Ecto neural progenitor cell (in vitro differentiated cells): Measurements from ENCODE around the gene CNOT6L.
"Not testable (repeated sequence)": the region's sequence is repeated elsewhere in the genome, so short reads cannot be mapped to it uniquely, and the experiment has no call there.

Experiments
- DNase-seq: peaks from one replicate; pipeline ENCODE4 v3.0.0-alpha.2; 2018; ENCODE audit warnings: low spot score

The CNOT6L gene

GRCh38 chr4:77782102-77782835 lies 36.9 kb downstream of the CNOT6L start:
- no peak for DNase-seq

- not testable (repeated sequence) for DNase-seq
Observed at GRCh38 chr4:77780762-77781161, 38.4 kb downstream of the CNOT6L start.

GRCh38 chr4:77777135-77777807 lies 41.9 kb downstream of the CNOT6L start:
- DNase-seq, result no peak

GRCh38 chr4:77776182-77777134 lies 42.7 kb downstream of the CNOT6L start:
- no peak for DNase-seq

- no peak for DNase-seq
Observed at GRCh38 chr4:77773101-77773500, 46.1 kb downstream of the CNOT6L start.

- no peak for DNase-seq
Observed at GRCh38 chr4:77771566-77771965, 47.6 kb downstream of the CNOT6L start.

GRCh38 chr4:77765720-77766119 lies 53.4 kb downstream of the CNOT6L start:
- no peak for DNase-seq

GRCh38 chr4:77762531-77762930 lies 56.6 kb downstream of the CNOT6L start:
- DNase-seq, result no peak

GRCh38 chr4:77761595-77761994 lies 57.6 kb downstream of the CNOT6L start:
- DNase-seq, result no peak

GRCh38 chr4:77758804-77759203 lies 60.4 kb downstream of the CNOT6L start:
- DNase-seq, result no peak

- DNase-seq, result no peak
Observed at GRCh38 chr4:77751764-77752163, 67.4 kb downstream of the CNOT6L start.

GRCh38 chr4:77745792-77746191 lies 73.4 kb downstream of the CNOT6L start:
- DNase-seq, result no peak

- no peak for DNase-seq
Observed at GRCh38 chr4:77742054-77742453, 77.1 kb downstream of the CNOT6L start.

- no peak for DNase-seq
Observed at GRCh38 chr4:77740480-77740879, 78.7 kb downstream of the CNOT6L start.

- no peak for DNase-seq
Observed at GRCh38 chr4:77734928-77735327, 84.2 kb downstream of the CNOT6L start.

GRCh38 chr4:77731656-77732055 lies 87.5 kb downstream of the CNOT6L start:
- no peak for DNase-seq

- no peak for DNase-seq
Observed at GRCh38 chr4:77728420-77728819, 90.7 kb downstream of the CNOT6L start.

GRCh38 chr4:77721073-77721472 lies 98.1 kb downstream of the CNOT6L start:
- no peak for DNase-seq

- not testable (repeated sequence) for DNase-seq
Observed at GRCh38 chr4:77718500-77718899, 100.7 kb downstream of the CNOT6L start.

- DNase-seq, result no peak
Observed at GRCh38 chr4:77715414-77716290, 103.5 kb downstream of the CNOT6L start.

- DNase-seq, result no peak
Observed at GRCh38 chr4:77714514-77714913, 104.7 kb downstream of the CNOT6L start.

GRCh38 chr4:77713884-77714283 lies 105.3 kb downstream of the CNOT6L start:
- DNase-seq, result no peak
